M059J (cell line): ENCODE measurements around the gene PIEZO1. TPM values are rescaled to one million over a fixed set of nuclear protein-coding genes. Genes with fewer than 3 reads are reported as not detected.

ENCODE experiments used
- DNase-seq: peaks from one replicate; pipeline ENCODE4 v3.0.0-alpha.2; 2012; ENCODE audit warnings: low read depth
- total RNA-seq: library from RNA; depleted of rRNA; stranded (reverse); fragments of >200 nt; shearing (Covaris generic); gene quantifications from 2 replicates; pipeline ENCODE4 v1.2.3, GENCODE V29; 2014

Gene PIEZO1
- total RNA-seq, 1 experiment from 2014 or later, result 89.6 TPM

DNA sequence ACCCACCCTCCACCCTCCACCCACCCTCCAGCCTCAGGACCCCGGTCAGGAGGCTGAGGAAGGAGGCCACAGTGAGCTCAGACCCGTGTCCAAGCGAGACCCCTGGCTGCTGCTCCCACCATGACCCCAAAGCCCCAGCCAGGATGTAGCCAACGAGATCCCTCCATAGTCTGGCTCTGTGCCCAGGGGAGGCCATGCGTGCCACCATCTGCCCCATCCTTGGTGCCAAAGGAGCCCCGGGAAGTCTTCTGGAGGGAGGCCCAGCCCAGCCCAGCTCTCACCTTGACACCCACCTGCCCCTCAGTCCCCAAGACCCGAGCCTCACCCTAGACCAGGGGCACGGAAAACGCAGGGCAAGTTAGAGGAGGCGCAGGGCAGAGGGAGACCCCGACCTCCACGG, 34.2 kb downstream of the PIEZO1 start:
- no peak for DNase-seq

DNA sequence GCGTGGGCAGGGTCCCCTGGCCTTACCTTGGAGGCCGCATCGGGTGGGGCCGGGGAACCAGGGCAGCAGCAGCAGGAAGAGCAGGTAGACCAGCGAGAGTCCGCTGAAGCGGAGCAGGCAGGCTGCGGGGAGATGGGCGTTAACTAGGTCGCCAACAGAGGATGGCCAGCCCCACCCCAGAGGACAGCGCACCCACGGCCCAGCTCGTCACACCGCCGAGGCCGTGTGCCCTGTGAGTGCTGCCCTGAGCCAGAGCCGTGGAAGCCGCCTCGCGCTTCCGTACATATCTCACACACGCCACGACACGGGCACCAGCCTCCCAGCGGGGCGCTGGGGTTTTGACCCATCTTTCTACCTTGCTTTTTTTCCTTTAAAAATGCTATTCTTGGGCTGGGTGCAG, 35.7 kb downstream of the PIEZO1 start:
- DNase-seq, result no peak

DNA sequence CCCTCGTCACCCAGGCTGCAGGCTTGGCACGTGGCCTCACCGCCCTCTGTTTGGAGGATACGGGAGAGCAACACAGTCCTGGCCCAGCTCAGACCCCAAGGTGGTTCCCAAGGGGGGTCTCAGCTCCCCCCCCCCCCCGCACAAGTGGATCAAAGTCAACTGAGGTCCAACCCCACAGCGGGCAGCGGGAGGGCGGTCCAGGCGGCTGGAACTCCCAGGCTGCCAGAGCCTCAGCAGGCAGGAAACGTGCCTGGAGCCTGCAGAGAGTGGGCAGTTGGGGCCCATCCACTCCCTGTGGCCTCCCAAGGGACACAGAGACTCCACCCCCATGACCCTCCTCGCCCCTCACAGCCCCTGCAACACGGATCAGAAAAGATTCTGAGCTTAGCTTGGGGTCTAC, 36.7 kb downstream of the PIEZO1 start:
- no peak for DNase-seq

DNA sequence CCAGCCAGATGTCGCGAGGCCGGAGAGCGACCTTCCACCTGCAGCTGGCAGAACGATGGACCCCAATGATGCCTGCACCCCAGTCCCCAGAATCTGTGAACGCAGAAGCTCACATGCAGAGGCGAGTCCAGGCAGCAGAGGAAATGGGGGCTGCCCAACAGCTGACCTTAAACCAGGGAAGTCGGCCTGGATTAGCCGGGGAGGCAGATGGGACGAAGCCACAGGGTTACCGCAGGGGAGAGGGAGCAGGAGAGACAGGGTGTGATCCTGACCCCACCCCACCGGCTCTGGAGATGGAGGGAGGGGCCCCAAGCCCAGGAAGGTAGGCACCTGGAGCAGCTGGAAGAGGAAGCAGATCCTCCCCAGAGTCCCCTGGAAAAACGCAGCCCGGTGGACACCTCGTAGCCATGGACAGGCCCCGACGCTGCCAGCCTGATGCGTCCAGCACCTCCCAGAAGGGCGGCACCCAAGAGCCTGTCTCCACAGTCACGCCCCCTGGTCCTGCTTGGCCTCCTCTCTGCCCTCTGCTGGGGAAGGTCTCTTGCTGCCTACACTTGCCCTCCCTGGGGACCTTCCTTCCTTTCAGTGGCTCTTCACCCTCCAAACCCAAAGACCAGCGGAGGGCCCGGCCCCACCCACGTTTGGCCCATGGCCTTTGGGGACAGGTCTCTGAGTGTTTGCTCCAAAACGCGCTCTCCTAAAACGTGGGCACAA, 37.3 kb downstream of the PIEZO1 start:
- no peak for DNase-seq

DNA sequence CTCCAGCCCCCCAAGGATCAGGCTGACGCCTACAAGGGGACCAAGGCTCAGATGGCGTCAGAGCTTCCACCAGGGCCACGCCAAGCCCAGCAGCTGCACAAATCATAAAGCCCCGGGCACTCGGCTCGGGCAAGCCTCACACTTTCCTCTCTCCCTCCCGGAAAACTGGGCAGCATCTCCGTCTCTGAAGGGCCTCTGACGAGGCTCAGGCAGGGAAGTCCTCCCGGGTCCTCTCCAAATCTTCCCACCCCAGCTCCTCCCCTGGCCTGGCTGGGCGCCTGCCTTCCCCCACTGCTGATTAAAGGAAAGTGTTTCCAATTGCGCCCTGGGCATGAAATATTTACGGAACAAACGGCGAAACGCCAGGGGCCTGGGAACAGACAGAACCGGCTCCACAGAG, 38.5 kb downstream of the PIEZO1 start:
- no peak for DNase-seq

DNA sequence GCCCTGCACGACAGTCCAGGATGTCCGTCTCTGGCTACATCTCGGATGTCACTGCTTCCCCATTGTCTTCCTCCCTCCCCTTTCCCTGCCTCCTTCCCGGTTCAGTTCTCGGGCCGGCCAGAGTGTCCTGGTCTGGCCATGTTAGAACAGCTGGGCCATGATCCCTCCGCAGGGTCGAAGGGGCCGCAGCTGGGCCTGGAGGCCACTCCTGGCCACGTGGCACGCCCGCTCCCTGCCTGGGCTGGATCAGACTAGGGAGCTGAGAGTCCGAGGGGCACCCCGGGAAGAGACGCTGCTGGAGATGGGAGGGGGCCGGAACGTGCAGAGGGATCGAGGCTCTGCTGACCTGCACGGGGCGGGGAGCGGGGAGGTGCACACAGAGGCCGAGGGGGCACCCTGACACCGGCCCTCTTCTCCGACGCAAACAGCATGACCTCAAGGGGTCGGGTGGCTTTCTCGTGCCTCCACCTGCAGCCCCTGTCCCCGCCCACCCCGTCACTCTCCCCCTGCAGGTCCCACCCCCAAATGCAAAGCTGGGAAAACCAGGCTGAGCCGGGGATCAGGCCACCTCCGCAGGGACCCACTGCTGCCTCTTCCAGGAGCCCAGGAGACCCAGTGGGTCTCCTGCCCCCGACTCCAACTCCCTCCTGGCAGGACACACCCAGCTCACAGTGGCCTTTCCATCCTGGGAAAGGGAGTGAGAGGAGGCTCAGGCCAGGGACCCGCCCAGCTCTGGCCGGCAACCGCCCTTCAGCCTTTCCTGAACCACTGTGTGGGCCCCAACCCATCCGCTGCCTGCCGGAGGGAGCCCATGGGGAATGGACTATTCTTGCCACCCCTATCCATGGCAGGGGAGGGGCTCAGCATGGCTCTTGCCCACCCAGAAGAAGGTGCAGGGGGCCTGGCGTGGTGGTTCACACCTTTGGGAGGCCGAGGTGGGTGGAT, 40.2 kb downstream of the PIEZO1 start:
- DNase-seq, result no peak

DNA sequence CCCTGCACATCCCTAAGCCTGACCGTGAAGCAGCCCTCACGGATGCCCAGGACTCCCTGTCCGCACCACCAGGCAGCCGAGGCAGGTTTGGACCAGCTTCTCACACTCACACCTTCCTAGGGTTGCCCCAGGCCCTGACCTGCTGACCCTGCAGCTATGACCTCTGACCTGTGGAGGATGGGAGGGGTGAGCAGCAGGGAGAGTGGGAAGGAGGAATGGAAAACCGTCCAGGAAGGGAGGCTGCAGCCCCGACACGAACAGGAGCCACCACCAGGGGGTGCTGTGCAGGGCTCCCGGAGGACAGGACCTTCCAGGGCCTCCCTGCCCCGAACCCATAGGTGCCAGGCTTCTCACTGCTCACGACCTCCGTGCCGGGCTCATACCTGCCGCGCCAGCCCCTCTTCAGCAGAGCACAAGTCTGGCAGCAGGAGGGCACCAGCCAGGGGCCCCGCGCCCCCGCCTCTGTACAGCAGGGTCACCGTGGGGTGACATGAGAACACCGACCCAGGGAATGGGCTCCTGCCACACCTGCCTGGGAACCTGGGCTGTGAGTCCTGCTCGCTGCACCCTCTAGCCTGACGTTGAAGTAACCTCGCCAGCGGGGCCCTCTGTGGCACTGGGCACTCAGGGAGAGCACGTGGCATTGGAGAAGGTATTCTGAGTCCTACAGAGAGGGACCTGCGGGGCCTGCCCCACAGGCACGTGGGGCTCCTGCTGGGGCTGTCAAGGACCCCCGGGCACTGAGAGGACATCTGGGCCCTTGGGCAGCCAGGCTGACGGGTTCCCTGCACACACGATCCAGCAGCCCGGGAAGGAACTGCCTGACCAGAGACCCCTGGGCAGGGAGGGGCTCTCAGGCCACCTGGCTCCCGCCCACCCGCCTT, 41.1 kb downstream of the PIEZO1 start:
- peak; percentile 52 for DNase-seq

DNA sequence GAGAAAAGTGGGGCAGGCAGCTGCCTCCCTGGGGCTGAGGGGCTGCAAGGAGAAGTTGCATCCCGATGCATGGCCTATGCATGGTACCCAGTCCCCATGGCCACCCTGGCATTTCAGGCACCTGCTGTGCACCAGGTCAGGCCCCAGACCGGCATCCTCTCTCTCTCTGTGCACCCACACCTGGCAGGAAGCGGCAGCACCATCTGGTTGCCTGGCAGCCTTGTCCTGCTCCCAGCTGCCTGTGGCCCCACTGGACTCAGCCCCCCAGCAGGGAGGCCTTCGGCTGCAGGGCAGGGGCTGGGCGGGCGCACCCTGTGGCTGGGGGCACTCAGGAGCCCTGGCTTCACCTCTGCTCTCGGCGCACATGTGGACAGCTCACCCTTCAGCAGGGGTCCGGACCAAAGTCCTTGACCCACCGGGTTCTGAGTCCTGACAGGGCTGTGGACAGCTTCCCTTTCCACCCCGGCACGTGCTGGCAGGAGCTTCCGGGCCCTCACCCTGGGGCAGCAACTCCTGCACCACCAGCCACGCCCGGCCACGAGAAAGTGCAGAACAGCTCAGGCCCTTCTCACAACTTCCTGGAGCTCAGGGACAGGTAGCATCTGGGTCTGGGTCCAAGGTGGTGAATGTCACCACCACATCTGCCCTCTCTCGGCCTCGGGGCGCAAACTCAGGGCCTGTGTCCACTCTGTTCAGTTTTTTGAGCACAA, 42.0 kb downstream of the PIEZO1 start:
- no peak for DNase-seq

DNA sequence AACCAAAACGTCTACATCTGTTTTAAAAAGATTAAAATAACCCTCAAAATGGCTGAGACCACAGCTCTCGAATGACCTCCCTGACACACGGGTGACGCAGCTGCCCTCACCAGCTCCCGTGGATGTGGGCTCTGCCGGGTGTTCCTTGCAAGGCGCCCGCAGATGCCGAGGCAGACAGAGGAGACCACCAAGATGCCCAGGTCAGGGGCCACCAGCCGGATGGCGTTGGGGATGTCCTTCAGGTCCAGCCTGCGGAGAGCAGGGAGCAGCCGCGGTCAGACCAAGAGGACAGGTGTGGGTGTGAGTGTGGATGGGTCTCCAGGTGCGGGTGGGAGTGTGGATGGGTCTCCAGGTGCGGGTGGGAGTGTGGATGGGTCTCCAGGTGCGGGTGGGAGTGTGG, 43.7 kb downstream of the PIEZO1 start:
- DNase-seq, result no peak

DNA sequence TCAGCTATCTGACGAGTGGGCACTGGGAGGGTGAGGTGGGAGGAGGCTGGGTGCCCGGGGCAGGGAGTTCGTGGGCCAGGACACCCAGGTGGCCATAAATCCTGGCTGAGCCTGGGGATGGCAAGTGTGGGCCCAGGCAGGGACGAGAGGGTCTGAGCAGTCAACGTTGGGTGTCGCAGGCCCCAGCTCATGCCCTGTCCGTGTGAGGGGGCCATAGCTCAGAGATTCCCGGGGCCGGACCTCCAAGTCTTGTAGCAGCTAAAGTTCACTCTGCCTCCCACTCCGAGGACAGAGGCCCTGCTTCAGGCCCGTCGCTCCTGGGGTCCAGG, 44.3 kb downstream of the PIEZO1 start:
- DNase-seq, result no peak

DNA sequence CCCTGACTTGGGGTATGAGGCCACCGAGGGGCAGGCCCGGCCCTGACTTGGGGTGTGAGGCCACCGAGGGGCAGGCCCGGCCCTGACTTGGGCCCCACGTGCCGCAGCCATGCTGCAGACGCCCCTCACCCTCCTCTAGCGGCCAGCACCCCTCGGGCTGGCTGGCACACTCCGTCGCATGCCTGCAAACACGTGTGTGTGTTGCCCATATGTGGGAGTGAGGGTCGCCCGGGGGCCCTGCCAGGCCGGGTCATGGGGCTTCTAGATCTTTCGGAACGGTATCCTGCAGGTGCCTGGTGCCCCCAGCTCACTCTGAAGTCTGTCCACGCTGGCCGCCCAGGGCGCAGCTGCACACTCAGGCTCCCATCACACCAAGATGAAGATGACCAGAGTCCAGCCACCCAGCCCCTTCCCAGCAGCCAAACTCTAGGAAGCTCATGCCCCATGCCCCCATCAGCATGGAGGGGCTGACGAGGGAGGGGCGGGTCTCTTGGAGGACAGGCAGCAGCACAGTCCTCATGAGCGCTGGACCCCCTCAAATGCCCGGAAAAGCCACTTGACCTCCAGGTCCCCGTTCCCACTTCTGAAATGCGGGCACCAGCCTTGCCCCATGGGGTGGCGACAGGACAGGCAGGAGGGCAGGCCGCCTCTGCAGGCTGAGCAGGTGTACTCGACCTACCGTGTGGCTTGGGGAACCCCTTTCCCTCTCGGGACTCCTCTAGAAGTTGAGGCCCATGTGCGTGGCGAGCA, 44.9 kb downstream of the PIEZO1 start:
- no peak for DNase-seq

DNA sequence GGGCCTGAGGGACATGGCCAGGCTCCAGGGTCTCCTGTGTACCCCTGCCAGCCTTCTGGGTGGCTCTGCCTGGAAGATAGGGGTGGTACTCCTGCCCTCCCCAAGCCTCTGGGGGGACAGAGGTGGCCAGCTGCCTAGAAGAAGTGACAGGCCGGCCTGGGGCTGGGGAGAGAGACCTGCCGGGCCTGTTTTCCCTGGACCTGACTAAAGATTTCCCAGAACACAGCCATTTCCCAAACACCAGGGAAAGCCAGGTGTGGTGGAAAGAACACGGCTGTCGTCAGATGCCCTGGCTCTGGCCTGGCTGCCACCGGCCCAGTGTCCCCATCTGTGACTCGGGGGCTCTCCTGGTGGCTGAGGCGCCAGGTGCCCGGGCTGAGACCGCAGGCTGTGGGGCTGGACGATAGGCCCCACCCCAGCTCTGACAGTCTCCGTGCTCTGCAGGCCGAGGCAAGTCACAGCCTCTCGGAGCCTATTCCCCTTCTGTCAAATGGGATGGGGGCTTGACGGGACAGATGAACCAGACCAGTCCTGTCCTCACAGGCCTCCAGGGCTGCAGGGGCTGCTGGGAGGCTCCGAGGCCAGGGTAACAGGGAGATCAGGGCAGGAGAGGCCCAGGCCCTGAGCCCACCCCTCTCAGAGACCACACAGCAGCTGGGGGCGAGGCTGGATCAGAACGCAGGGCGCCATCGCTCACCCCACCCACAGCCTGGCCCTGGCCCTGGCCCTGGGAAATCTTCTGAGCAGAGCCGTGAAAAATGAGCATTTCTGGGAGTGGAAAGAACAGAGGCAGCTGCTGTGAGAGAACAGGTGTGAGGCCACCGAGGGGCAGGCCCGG, 45.7 kb downstream of the PIEZO1 start:
- DNase-seq, result no peak

DNA sequence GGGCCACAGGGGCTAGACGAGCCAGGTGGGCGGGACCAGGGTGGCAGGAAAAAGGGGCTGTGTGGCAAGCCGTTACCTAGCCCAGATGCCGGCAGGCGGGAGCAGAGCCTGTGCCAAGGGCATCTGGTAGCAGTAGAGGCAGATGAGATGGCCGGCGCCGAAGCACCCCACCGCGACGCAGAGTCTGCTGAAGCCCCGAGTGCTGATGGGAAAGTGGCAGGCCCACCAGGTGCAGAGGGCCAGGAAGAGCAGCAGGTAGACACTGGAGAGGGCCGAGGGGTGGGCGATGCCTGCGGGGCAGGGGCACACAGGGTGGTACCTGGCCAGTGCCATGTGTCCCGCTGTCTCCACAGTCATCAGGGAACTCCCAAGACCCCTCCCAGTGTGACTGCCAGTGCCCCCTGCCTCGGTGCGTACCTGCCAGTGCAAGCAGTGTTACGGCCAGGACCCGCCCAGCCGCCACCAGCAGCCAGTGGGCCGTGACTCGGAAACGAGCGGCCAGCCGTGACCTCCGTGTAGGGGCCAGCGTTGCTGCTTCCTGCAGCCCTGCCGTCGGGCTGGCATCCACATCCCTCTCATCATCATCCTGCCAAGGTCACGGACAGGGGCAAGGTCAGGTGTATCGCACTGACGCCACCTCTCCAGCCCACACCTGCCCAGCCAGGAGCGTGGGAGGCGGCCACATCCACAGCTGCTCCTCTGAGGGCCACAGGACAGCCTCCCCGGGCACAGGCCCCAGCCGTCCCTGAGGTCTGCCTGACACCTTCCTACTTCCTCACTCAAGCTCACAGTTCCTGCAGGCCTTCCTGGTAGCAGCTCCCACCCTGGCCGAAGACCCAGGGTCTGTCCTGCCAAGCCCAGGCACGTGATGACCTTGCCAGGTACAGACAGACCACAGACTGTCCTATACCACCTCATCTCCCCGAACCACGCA, 46.6 kb downstream of the PIEZO1 start:
- no peak for DNase-seq

DNA sequence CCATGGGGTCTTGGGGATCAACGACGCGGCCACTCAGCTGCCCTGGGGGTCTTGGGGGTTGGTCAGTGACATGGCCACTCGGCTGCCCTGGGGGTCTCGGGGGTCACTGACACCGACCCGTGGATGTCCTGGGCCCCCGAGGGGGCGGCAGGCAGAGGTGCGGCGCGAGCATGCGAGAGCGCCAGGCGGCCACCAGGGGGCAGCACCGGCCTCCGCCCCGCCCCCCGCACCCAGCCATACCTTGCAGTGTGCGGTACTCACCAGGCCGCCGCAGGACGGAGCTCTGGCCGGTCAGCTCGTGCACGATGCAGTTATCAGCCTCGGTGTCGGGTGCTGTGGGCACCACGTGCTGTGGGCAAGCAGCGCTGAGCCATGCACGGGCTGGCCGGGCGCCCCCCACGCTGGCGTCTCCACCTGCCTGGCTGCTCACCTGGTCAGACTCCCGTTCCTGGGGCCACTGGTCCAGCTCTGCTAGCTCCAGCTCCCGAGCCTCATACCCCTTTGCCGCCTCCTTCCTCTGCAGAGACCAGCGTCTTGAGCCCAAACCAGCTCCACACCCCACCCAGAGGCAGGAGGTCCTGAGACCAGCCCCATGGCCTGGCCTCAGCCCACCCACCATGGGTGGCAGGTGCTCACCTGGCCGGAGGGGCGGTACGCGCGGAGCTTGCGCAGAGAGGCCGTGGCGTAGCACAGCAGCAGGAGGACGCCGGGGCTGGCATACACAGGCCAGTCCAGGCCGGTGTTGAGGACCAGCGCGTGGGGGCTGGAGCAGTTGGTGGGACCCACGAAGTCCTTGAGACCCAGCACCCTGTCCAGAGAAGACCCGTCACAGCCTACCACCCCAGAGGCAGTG, 47.5 kb downstream of the PIEZO1 start:
- DNase-seq, result peak; percentile 47

DNA sequence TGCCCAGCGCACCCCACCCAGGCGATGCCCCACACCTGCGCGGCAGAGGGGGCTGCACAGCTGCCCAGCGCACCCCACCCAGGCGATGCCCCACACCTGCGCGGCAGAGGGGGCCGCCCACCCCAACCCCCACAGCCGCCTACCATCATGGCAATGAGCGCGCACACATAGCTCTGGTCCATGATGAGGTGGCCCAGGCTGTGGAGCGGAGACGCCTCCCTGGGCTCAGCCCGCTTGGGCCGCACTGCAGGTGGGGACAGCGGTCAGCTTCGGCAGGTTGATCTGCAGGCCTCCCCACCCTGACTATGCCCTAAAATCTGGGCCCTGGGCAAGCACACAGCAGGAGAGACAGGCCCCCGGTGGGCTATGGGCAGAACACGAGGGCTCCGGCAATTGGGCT, 48.5 kb downstream of the PIEZO1 start:
- DNase-seq, result no peak

DNA sequence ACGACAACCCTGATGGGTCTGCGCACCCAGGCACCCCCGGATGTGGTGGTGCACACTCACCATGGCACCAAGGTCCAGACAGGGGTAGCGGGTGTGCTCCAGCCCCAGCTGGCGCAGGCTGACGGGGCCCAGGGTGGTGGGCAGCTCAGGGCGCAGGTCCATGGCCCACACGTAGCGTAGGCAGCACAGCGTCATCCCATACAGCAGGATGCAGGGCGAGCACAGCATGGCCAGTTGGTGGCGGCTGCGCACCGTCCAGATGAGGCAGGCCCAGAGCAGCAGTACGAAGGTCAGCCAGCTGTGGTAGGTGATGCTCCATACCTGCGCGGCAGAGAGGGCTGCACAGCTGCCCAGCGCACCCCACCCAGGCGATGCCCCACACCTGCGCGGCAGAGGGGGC, 48.9 kb downstream of the PIEZO1 start:
- no peak for DNase-seq

DNA sequence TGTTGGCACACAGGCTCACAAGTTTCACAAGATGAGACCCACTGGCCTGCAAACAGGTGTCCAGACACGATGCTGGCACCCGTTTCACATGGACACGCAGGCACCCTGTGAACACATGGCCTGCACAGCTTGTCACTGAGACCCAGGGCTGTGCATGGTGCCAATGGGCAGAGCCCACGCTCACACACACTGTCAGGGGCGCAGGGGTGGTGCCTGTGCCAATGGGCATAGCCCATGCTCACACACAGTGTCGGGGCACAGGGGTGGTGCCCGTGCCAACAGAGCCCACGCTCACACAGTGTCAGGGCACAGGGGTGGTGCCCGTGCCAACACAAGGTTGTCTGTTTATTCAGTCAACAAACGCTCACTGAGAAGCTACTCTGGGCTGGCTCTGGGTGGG, 49.4 kb downstream of the PIEZO1 start:
- no peak for DNase-seq

DNA sequence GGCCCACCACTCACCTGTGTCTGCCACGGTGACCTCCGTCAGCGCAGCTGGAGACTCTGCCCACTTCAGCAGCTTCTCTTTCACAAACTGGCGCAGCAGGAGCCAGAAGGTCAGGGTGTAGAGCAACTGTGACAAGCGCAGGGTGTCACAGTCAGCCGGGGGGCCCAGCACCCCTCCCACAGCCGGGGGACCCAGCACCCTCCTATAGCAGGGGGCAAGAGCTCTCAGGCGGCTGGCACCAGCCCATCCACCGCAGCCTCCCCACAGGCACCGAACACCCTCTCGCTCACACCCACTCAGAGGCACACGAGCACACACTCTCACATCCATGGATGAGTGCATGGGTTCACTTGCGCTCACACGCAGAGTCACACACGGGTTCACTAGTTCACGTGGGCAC, 49.9 kb downstream of the PIEZO1 start:
- no peak for DNase-seq
